ENCODE measurements around the gene RALY. TPM values are rescaled to one million over a fixed set of nuclear protein-coding genes. Genes with fewer than 3 reads are reported as not detected.
A peak's percentile ranks its signal among the peaks of the same experiment; 100 is the strongest.
"Not testable (repeated sequence)": the region's sequence is repeated elsewhere in the genome, so short reads cannot be mapped to it uniquely, and the experiment has no call there.

Gene RALY
- total RNA-seq, 1 donor from 2014 or later: 116 TPM

DNA sequence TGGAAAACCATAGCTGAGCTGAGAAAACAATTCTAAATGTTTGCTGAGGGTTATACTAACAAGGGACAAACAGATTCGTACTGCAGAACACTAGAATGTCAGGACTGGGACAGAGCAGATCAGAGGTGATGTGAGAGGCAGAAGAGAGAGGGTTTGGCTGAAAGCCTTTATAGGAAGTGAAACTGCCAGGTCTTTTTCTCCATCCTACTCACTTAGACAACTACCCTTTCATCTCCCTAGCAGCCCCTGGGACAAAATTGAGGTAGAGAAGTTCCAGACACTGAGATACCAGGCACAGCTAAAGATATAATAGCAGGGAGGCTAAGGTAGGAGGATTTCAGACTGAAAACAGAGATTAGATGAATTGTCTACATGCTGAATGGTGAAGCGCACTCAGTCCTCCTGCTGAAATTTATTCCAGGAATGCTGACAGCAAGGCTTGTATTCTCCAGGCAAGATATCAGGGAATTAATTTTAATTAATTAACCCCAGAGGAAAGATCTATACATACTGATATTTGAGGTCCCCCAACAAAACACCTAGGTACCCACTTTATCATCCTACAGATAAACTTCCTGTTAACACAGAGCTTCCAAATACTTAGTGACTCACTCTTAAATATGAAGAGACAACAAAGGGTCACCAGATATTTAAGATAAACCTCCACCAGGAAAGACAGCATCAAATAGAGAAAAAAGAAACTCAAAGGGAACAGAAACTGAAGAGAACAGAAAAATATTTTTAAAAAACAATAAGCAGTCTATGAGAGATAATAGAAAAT, 130.9 kb downstream of the RALY start:
- intact Hi-C loops (cut with micrococcal nuclease): loop anchor here (5.0 kb wide), 1 partner anchor 102 kb away; no protein-coding TSS in a partner anchor
- no peaks in the 10 kb centered on the region for H3K9me3 Mint-ChIP-seq
- CTCF ChIA-PET: interaction anchor here (0.6 to 1.0 kb wide), 2 partner anchors 333 to 394 kb away, joined by 3 read pairs; no protein-coding TSS in a partner anchor
- H3K27ac Mint-ChIP-seq: no peak overlapping the region
- H3K27me3 Mint-ChIP-seq: peaks cover 4% of the 10 kb centered on the region
- ATAC-seq (ENCODE audit: low read depth): peak; percentile 88
- H3K4me3 Mint-ChIP-seq: no peak overlapping the region
- H3K4me1 Mint-ChIP-seq: peaks cover 12% of the 10 kb centered on the region
- no peak for DNase-seq
- no peaks in the 10 kb centered on the region for H3K36me3 Mint-ChIP-seq (ENCODE audit: low read depth)
- POLR2A ChIA-PET: interaction anchor here (0.8 to 4.8 kb wide), 2 partner anchors 12 to 18 kb away, joined by 3 to 18 read pairs; partner anchors contain the start of gene EIF2S2
- TF ChIP-seq, protein P1, sequence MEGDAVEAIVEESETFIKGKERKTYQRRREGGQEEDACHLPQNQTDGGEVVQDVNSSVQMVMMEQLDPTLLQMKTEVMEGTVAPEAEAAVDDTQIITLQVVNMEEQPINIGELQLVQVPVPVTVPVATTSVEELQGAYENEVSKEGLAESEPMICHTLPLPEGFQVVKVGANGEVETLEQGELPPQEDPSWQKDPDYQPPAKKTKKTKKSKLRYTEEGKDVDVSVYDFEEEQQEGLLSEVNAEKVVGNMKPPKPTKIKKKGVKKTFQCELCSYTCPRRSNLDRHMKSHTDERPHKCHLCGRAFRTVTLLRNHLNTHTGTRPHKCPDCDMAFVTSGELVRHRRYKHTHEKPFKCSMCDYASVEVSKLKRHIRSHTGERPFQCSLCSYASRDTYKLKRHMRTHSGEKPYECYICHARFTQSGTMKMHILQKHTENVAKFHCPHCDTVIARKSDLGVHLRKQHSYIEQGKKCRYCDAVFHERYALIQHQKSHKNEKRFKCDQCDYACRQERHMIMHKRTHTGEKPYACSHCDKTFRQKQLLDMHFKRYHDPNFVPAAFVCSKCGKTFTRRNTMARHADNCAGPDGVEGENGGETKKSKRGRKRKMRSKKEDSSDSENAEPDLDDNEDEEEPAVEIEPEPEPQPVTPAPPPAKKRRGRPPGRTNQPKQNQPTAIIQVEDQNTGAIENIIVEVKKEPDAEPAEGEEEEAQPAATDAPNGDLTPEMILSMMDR (IDR thresholded peaks at IDR 0.05): no peak

DNA sequence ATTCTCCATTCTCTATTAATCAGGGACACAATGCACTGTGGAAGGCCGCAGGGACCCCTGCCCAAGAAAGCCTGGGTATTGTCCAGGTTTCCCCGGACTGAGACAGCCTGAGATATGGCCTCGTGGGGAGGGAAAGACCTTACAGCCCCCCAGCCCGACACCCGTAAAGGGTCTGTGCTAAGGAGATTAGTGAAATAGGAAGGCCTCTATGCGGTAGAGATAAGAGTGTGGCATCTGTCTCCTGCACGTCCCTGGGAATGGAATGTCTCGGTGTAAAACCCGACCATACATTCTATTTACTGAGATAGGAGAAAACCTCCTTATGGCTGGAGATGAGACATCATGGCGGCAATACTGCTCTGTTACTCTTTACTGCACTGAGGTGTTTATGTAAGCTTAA, 134.1 kb downstream of the RALY start:
- ChIA-PET CTCF (interaction anchor here (1.5 to 3.5 kb wide), 2 partner anchors 59 to 213 kb away, joined by 3 to 26 read pairs; no protein-coding TSS in a partner anchor), POLR2A (no interaction called here)
- no peak for ATAC-seq (ENCODE audit: low read depth)
- Mint-ChIP-seq H3K27me3 (peaks cover 11% of the 10 kb centered on the region), H3K9me3 (no peaks in the 10 kb centered on the region), H3K4me1 (peaks cover 12% of the 10 kb centered on the region), H3K27ac (no peak overlapping the region), H3K36me3 (ENCODE audit: low read depth) (no peaks in the 10 kb centered on the region), H3K4me3 (no peak overlapping the region)
- no peak for DNase-seq
- TF ChIP-seq, protein P1 (IDR thresholded peaks at IDR 0.05): no peak
- intact Hi-C loops (cut with micrococcal nuclease): loop anchor here (2.0 to 5.0 kb wide), 2 partner anchors 105 to 461 kb away; partner anchors contain the start of gene ACTL10

DNA sequence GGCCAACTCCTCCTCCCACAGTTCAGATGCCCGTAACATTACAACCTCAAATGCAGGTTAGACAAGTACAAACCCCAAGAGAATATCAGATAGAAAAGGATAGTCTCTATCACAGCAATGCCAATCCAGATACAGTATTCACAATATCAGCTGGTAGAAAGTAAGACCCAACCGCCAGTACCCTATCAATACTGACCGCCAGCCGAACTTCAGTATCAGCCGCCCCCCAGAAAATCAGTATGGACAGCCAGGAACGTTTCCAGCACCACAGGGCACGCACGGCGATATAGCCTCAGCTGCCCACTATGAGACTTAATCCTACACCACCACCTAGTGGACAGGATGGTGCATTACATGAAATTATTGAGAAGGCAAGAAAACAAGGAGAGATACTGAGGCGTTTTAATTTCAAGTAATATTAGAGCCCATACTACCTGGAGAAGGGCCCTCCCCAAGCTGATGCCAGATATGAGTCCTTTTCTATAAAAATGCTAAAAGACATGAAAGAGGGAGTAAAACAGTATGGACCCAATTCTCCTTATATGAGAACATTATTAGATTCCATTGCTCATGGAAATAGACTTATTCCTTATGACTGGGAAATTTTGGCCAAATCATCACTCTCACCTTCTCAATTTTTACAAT, 135.9 kb downstream of the RALY start:
- Mint-ChIP-seq H3K36me3 (ENCODE audit: low read depth) (no peaks in the 10 kb centered on the region), H3K27me3 (peaks cover 11% of the 10 kb centered on the region), H3K27ac (no peak overlapping the region), H3K4me3 (peak overlapping the region; percentile 3), H3K4me1 (peaks cover 5% of the 10 kb centered on the region), H3K9me3 (no peaks in the 10 kb centered on the region)
- POLR2A ChIA-PET: interaction anchor here (0.6 to 1.0 kb wide), 2 partner anchors 17 to 75 kb away, joined by 4 to 9 read pairs; partner anchors contain the start of gene EIF2S2
- DNase-seq: peak; percentile 32
- CTCF ChIA-PET: interaction anchor here (0.6 to 3.5 kb wide), 10 partner anchors 14 to 462 kb away, joined by 3 to 26 read pairs (median 4); partner anchors contain the start of gene EIF2S2
- peak; percentile 95 for ATAC-seq (ENCODE audit: low read depth)
- intact Hi-C loops (cut with micrococcal nuclease): loop anchor here (1.0 to 5.0 kb wide), 9 partner anchors 17 to 672 kb away; partner anchors contain the start of genes ACTL10 and EIF2S2
- TF ChIP-seq, protein P1 (IDR thresholded peaks at IDR 0.05): no peak

DNA sequence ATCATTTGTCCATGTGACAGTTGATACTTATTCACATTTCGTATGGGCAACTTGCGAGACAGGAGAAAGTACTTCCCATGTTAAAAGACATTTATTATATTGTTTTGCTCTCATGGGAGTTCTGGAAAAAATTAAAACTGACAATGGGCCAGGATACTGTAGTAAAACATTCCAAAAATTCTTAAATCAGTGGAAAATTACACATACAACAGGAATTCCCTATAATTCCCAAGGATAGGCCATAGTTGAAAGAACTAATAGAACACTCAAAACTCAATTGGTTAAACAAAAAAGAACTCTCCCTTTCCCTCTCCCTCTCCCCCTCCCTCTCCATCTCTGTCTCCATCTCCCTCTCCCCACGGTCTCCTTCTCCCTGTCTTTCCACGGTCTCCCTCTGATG, 137.8 kb downstream of the RALY start:
- no peaks in the 10 kb centered on the region for H3K36me3 Mint-ChIP-seq (ENCODE audit: low read depth)
- H3K9me3 Mint-ChIP-seq: no peaks in the 10 kb centered on the region
- ChIA-PET CTCF (interaction anchor here (3.5 kb wide), 1 partner anchor 62 kb away, joined by 26 read pairs; no protein-coding TSS in a partner anchor), POLR2A (no interaction called here)
- no peak for DNase-seq
- H3K4me3 Mint-ChIP-seq: no peak overlapping the region
- ATAC-seq (ENCODE audit: low read depth): no peak
- TF ChIP-seq, protein P1 (IDR thresholded peaks at IDR 0.05): no peak
- H3K27ac Mint-ChIP-seq: no peak overlapping the region
- H3K4me1 Mint-ChIP-seq: peaks cover 4% of the 10 kb centered on the region
- H3K27me3 Mint-ChIP-seq: peaks cover 11% of the 10 kb centered on the region
- intact Hi-C loops (cut with micrococcal nuclease): no loop called here

DNA sequence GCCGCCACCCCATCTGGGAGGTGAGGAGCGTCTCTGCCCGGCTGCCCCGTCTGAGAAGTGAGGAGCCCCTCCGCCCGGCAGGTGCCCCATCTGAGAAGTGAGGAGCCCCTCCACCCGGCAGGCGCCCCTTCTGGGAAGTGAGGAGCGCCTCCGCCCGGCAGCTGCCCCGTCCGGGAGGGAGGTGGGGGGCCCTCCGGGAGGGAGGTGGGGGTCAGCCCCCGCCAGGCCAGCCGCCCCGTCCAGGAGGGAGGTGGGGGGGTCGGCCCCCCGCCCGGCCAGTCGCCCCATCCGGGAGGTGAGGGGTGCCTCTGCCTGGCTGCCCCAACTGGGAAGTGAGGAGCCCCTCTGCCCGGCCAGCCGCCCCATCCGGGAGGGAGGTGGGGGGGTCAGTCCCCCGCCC, 138.8 kb downstream of the RALY start:
- H3K4me3 Mint-ChIP-seq; ATAC-seq (ENCODE audit: low read depth); intact Hi-C loops (cut with micrococcal nuclease); POLR2A ChIA-PET; H3K27ac Mint-ChIP-seq; H3K36me3 Mint-ChIP-seq (ENCODE audit: low read depth); DNase-seq; H3K4me1 Mint-ChIP-seq; H3K9me3 Mint-ChIP-seq; CTCF ChIA-PET: not testable (repeated sequence)
- peaks cover 13% of the 10 kb centered on the region for H3K27me3 Mint-ChIP-seq

DNA sequence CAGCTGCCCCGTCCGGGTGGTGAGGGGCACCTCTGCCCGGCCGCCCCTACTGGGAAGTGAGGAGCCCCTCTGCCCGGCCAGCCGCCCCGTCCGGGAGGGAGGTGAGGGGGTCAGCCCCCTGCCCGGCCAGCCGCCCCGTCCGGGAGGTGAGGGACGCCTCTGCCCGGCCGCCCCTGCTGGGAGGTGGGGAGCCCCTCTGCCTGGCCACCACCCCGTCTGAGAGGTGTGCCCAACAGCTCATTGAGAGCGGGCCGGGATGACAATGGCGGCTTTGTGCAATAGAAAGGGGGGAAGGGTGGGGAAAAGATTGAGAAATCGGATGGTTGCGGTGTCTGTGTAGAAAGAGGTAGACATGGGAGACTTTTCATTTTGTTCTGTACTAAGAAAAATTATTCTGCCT, 139.2 kb downstream of the RALY start:
- intact Hi-C loops (cut with micrococcal nuclease); POLR2A ChIA-PET; CTCF ChIA-PET; DNase-seq; H3K27ac Mint-ChIP-seq; ATAC-seq (ENCODE audit: low read depth); H3K36me3 Mint-ChIP-seq (ENCODE audit: low read depth); H3K9me3 Mint-ChIP-seq; H3K4me3 Mint-ChIP-seq; H3K4me1 Mint-ChIP-seq: not testable (repeated sequence)
- H3K27me3 Mint-ChIP-seq: peaks cover 13% of the 10 kb centered on the region

DNA sequence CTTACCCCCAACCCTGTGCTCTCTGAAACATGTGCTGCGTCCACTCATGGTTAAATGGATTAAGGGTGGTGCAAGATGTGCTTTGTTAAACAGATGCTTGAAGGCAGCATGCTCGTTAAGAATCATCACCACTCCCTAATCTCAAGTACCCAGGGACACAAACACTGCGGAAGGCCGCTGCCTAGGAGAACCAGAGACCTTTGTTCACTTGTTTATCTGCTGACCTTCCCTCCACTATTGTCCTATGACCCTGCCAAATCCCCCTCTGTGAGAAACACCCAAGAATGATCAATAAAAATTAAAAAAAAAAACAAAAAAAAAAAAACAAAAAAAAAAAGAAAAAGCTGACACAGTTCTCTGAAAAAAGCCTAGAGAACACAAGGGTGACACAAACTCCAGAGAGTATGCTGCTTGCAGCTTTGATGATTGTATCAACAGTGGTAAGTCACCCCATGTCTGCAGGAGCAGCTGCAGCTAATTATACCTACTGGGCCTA, 139.7 kb downstream of the RALY start:
- H3K4me3 Mint-ChIP-seq; H3K36me3 Mint-ChIP-seq (ENCODE audit: low read depth); POLR2A ChIA-PET; ATAC-seq (ENCODE audit: low read depth); H3K9me3 Mint-ChIP-seq; H3K4me1 Mint-ChIP-seq; CTCF ChIA-PET; H3K27ac Mint-ChIP-seq; DNase-seq; intact Hi-C loops (cut with micrococcal nuclease): not testable (repeated sequence)
- peaks cover 13% of the 10 kb centered on the region for H3K27me3 Mint-ChIP-seq

All from activated B cell treated with CpG ODN at 0.5 μM for 24 hours (primary cell).